Lower lobe of right lung (tissue), 2 donors: ENCODE results near the gene MATN3. TPM values are rescaled to one million over a fixed set of nuclear protein-coding genes. Genes with fewer than 3 reads are reported as not detected.

Source experiments
- ATAC-seq, 2 donors: fragments of 200-7000 bp; cut with Tn5 transposase; one replicate each; pipeline ENCODE4 v1.9.1; 2020 to 2022; ENCODE audit warnings: mild to moderate bottlenecking in 2 of 2, moderate library complexity in 2 of 2
- DNase-seq: peaks from one replicate; pipeline ENCODE4 v3.0.0-alpha.2; 2020
- H3K27ac ChIP-seq: fragments of 200-600 bp; one replicate; pipeline ENCODE4 v1.8.0; 2022
- H3K27me3 ChIP-seq: fragments of 200-600 bp; one replicate; pipeline ENCODE4 v1.8.0; 2022; ENCODE audit warnings: low read depth
- H3K36me3 ChIP-seq: fragments of 200-600 bp; one replicate; pipeline ENCODE4 v1.8.0; 2022; ENCODE audit warnings: mild to moderate bottlenecking
- H3K4me1 ChIP-seq: fragments of 200-600 bp; one replicate; pipeline ENCODE4 v1.8.0; 2022
- H3K4me3 ChIP-seq: fragments of 200-600 bp; one replicate; pipeline ENCODE4 v1.8.0; 2022; ENCODE audit warnings: mild to moderate bottlenecking
- H3K9me3 ChIP-seq: fragments of 200-600 bp; one replicate; pipeline ENCODE4 v1.8.0; 2022
- intact Hi-C: fragments of 100-400 bp; cut with DNase I; formaldehyde crosslinking; loops from one replicate; pipeline ENCODE4 v1.11.0; 2022
- long read RNA-seq: library from polyadenylated mRNA; unstranded; transcript quantifications from one replicate; pipeline ENCODE4 v2.0.0, GENCODE V29; 2021
- total RNA-seq: library from RNA; stranded (reverse); fragmentation: NEBNext Ultra II Directional; extraction: Animal tissue kit (Norgen Biotek cat#: 25700); gene quantifications from one replicate; pipeline ENCODE4 v1.2.1, GENCODE V29; 2021
- TF ChIP-seq, protein P1 (sequence below): fragments of 200-600 bp; IDR thresholded peaks from one replicate; pipeline ENCODE4 v1.8.0; 2022; ENCODE audit warnings: antibody characterized with exemption, mild to moderate bottlenecking
- donor health status: DM: no; HTN: yes; CAD: no; lungs with severe emphysema.

MATN3 gene, protein sequence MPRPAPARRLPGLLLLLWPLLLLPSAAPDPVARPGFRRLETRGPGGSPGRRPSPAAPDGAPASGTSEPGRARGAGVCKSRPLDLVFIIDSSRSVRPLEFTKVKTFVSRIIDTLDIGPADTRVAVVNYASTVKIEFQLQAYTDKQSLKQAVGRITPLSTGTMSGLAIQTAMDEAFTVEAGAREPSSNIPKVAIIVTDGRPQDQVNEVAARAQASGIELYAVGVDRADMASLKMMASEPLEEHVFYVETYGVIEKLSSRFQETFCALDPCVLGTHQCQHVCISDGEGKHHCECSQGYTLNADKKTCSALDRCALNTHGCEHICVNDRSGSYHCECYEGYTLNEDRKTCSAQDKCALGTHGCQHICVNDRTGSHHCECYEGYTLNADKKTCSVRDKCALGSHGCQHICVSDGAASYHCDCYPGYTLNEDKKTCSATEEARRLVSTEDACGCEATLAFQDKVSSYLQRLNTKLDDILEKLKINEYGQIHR
- 8.1 TPM for total RNA-seq
- long read RNA-seq, transcript MATN3-201 (8 exons, 2,524 nt), result major isoform, 25 of 33 reads
- long read RNA-seq, partial matches to known transcripts, result 8 of 33 reads
- long read RNA-seq, other reads (novel, unspliced or antisense), result 0 of 33 reads

DNA sequence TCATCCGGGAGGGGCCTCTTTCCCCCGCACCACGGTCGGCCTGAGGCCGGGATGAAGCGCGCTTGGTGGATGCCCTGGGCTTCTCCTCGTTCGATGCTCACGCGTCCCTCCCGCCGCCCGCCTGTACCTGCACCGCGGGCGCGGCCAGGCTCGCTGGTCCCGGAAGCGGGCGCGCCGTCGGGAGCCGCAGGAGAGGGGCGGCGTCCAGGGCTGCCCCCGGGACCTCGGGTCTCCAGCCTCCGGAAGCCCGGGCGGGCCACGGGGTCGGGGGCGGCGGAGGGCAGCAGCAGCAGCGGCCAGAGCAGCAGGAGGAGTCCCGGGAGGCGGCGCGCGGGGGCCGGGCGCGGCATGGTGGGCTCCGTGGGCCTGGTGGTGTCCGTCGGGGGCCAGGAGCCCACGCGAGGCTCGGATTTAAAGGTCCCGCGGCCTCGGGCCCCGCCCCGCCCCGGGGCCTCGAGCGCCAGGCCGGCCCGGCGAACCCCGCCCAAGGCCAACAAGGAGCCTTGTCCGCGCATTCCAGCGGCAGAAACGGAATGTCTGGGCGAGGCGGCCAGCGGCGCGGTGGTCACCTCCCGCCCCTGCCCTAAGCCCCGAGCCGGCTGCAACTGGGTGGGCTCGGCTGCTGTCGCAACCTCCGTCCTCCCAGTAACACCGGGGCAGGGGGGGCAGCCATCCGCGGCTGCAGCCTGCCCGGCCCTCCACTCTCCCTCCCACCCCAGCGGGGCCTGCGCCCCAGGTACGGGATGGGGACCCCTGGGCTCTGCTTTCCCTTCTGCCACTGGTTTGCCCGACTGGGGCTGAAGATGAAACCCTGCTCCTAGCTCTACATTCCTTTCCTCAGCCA, at the start of gene MATN3:
MATN3 (minus strand) TSS at position 387 of the 844 bp plus-strand sequence; CDS start at position 350, 37 bp downstream.
- DNase-seq (peak; percentile 71), ATAC-seq (peak; percentile 88 to 93)
- no peaks in the 10 kb centered on the region for H3K9me3 ChIP-seq
- peaks cover 14% of the 10 kb centered on the region for H3K27me3 ChIP-seq
- H3K27ac ChIP-seq, result peak within 1 kb of the TSS; percentile 77
- H3K36me3 ChIP-seq, result no peaks in the 10 kb centered on the region
- peak within 1 kb of the TSS; percentile 61 for H3K4me3 ChIP-seq
- TF ChIP-seq, protein P1, sequence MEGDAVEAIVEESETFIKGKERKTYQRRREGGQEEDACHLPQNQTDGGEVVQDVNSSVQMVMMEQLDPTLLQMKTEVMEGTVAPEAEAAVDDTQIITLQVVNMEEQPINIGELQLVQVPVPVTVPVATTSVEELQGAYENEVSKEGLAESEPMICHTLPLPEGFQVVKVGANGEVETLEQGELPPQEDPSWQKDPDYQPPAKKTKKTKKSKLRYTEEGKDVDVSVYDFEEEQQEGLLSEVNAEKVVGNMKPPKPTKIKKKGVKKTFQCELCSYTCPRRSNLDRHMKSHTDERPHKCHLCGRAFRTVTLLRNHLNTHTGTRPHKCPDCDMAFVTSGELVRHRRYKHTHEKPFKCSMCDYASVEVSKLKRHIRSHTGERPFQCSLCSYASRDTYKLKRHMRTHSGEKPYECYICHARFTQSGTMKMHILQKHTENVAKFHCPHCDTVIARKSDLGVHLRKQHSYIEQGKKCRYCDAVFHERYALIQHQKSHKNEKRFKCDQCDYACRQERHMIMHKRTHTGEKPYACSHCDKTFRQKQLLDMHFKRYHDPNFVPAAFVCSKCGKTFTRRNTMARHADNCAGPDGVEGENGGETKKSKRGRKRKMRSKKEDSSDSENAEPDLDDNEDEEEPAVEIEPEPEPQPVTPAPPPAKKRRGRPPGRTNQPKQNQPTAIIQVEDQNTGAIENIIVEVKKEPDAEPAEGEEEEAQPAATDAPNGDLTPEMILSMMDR, result no peak
- intact Hi-C loops, result no loop called here
- peaks cover 20% of the 10 kb centered on the region for H3K4me1 ChIP-seq

DNA sequence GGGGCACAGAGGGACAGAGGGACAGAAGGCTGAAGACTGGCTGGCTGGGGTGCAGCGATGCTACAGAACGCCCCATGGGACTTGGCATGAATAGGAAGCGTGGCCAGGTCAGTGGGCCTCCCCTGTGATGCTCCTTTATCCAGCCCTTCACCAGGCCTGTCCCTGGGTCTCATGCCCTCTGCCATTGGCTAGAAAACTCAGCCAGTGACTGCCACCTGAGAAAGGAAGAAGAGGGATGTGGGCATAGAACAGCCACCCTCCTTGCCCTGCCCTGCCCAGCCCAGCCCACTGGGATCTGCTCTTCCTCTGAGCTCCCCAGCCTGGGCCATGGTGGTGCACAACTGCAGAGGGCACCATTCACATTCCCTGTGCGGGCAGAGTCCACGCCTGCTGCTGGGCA, 49.5 kb upstream of the MATN3 start:
- TF ChIP-seq, protein P1, result no peak
- ATAC-seq (no peak), DNase-seq (no peak)
- intact Hi-C loops, result no loop called here
- Histone ChIP-seq H3K9me3 (no peaks in the 10 kb centered on the region), H3K27ac (no peak overlapping the region), H3K27me3 (no peaks in the 10 kb centered on the region), H3K4me3 (no peak overlapping the region), H3K36me3 (no peaks in the 10 kb centered on the region), H3K4me1 (peaks cover 4% of the 10 kb centered on the region)

DNA sequence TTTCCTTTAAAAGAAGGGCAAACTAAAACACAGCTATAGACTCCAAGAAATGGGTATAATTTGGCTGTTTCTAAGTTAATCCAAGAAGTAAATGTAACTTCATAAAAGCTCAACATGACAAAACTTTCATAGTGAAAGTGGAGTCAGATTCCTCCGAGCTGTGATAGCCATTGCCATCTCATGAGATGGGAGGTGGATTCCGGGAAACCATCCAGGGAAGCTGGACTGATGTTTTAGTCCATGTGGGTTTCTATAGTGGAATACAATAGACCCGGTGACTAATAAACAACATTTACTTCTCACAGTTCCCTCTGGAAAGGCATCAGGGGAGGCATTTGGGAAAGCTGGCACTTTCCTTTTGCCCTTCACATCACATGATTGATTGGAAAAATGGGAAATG, 49.0 kb upstream of the MATN3 start:
- no peak overlapping the region for H3K27ac ChIP-seq
- H3K27me3 ChIP-seq, result no peaks in the 10 kb centered on the region
- H3K36me3 ChIP-seq, result no peaks in the 10 kb centered on the region
- DNase-seq (no peak), ATAC-seq (no peak)
- intact Hi-C loops, result no loop called here
- no peak overlapping the region for H3K4me3 ChIP-seq
- H3K9me3 ChIP-seq, result no peaks in the 10 kb centered on the region
- peaks cover 4% of the 10 kb centered on the region for H3K4me1 ChIP-seq
- TF ChIP-seq, protein P1, result no peak

DNA sequence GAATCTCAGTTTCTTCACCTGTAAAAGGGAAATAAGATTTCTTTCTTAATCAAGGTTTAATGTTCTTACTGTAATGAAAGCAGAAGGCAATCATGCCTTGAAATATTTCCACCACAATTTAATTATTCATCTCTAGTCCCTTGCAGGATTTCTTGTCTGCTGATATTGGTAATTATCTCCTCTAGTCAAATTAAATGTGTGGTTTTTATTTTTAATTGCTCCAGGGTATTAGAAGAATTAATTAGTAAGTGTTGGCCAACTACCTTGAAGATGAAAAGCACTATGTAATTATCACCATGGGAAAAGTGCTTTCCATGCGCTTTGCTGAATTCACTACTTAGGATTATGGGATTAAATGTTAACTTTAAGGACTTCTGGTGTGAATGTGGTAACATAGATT, 47.6 kb upstream of the MATN3 start:
- Histone ChIP-seq H3K27me3 (no peaks in the 10 kb centered on the region), H3K27ac (no peak overlapping the region), H3K4me3 (no peak overlapping the region), H3K4me1 (no peaks in the 10 kb centered on the region), H3K36me3 (no peaks in the 10 kb centered on the region), H3K9me3 (no peaks in the 10 kb centered on the region)
- intact Hi-C loops, result no loop called here
- DNase-seq, result no peak
- TF ChIP-seq, protein P1, result no peak
- no peak for ATAC-seq

DNA sequence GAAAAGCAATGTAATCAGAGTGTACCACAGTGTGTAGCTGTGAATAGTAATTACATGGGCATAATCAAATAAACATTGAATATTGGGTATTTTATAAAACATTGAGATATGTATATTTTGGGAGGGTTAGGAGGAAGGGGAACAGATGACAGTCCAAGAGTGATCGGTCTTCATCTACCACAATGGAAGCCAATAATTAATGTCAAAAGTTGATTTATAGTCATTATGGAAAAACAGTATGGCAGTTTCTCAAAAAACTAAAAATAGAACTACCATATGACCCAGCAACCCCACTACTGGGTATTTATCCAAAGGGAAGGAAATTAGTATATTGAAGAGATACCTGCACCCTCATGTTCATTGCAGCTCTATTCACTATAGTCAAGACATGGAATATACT, 44.8 kb upstream of the MATN3 start:
- Histone ChIP-seq H3K9me3 (no peaks in the 10 kb centered on the region), H3K4me1 (peaks cover 10% of the 10 kb centered on the region), H3K4me3 (no peak overlapping the region), H3K36me3 (no peaks in the 10 kb centered on the region), H3K27me3 (no peaks in the 10 kb centered on the region), H3K27ac (no peak overlapping the region)
- ATAC-seq (no peak), DNase-seq (no peak)
- intact Hi-C loops, result no loop called here
- TF ChIP-seq, protein P1, result no peak
